B cell (primary cell): ENCODE measurements around the gene TNRC6C. TPM values are rescaled to one million over a fixed set of nuclear protein-coding genes. Genes with fewer than 3 reads are reported as not detected.

ENCODE experiments used
- ATAC-seq: fragments of 200-7000 bp; cut with Tn5 transposase; one replicate; pipeline ENCODE4 v1.10.0; 2021; ENCODE audit warnings: low read depth, mild to moderate bottlenecking, moderate number of reproducible peaks, moderate library complexity
- CTCF ChIA-PET: fragments of 350-600 bp; sonication (Branson Sonifier 250); formaldehyde crosslinking; loops from one replicate; lab custom pipeline; 2021; ENCODE audit warnings: antibody characterized with exemption, inconsistent platforms; lab: Charles Lee
- POLR2A ChIA-PET: fragments of 350-600 bp; sonication (Branson Sonifier 250); formaldehyde crosslinking; loops from one replicate; lab custom pipeline; 2021; ENCODE audit warnings: antibody characterized with exemption; lab: Charles Lee
- DNase-seq: peaks from one replicate; pipeline ENCODE4 v3.0.0; 2013
- H2AFZ ChIP-seq: 2 replicates; pipeline ENCODE4 v1.6.1; 2012; ENCODE audit warnings: mild to moderate bottlenecking, low read depth, low read length; ENCODE audit not compliant: insufficient read depth, poor library complexity, severe bottlenecking
- H3K27ac ChIP-seq, 2 donors: 1 replicate in 1 of 2; 2 replicates in 1 of 2; pipeline ENCODE4 v1.5.1; 2012 to 2013; ENCODE audit warnings: low read length in 2 of 2, mild to moderate bottlenecking in 2 of 2, moderate library complexity in 1 of 2
- H3K27me3 ChIP-seq, 4 experiments: fragments of 200-600 bp in 1 of 4; sonication (generic) in 1 of 4; replicated peaks in 1 of 4; 1 replicate in 2 of 4; 2 replicates in 2 of 4; pipeline versions ENCODE4 v1.6.1 to v1.7.0; 2013 to 2016; ENCODE audit warnings: low read length in 3 of 4, mild to moderate bottlenecking in 2 of 4, mixed read lengths in 1 of 4, moderate library complexity in 1 of 4; ENCODE audit not compliant: insufficient read depth in 4 of 4, control insufficient read depth in 3 of 4; ENCODE audit errors: control extremely low read depth in 1 of 4
- H3K36me3 ChIP-seq, 2 experiments: replicated peaks in 1 of 2; 1 replicate in 1 of 2; 2 replicates in 1 of 2; pipeline versions ENCODE4 v1.6.1 to v1.7.1; 2013; ENCODE audit warnings: low read length in 1 of 2; ENCODE audit not compliant: insufficient read depth in 2 of 2, control insufficient read depth in 1 of 2; ENCODE audit errors: control extremely low read depth in 1 of 2, extremely low read depth in 1 of 2
- H3K4me1 ChIP-seq, 2 donors: fragments of 200-600 bp in 1 of 2; sonication (generic) in 1 of 2; 1 replicate in 1 of 2; 2 replicates in 1 of 2; pipeline versions ENCODE4 v1.5.1 to v1.6.1; 2013 to 2017; ENCODE audit warnings: low read length in 2 of 2; ENCODE audit not compliant: control insufficient read depth in 2 of 2, insufficient read depth in 2 of 2
- H3K4me2 ChIP-seq: replicated peaks from 2 replicates; pipeline ENCODE3; 2012; ENCODE audit warnings: mild to moderate bottlenecking, low read depth, low read length; ENCODE audit not compliant: poor library complexity, severe bottlenecking
- H3K4me3 ChIP-seq, 5 experiments: fragments of 200-600 bp in 1 of 5; sonication (generic) in 1 of 5; 1 replicate in 3 of 5; 2 replicates in 2 of 5; pipeline versions ENCODE4 v1.5.1 to v1.7.0; 2011 to 2016; ENCODE audit warnings: low read length in 4 of 5, mild to moderate bottlenecking in 4 of 5, low read depth in 2 of 5, control low read depth in 1 of 5, moderate library complexity in 1 of 5; ENCODE audit not compliant: insufficient read depth in 1 of 5; ENCODE audit errors: control extremely low read depth in 1 of 5, extremely low read depth in 1 of 5
- H3K79me2 ChIP-seq: fragments of 200-600 bp; sonication (generic); one replicate; pipeline ENCODE4 v1.6.0; 2016; ENCODE audit warnings: low read length; ENCODE audit not compliant: control insufficient read depth, insufficient read depth
- H3K9ac ChIP-seq: fragments of 200-600 bp; sonication (generic); 2 replicates; pipeline ENCODE4 v1.6.1; 2017; ENCODE audit warnings: mild to moderate bottlenecking, low read length, moderate library complexity
- H3K9me3 ChIP-seq, 3 donors: one replicate each; pipeline versions ENCODE4 v1.6.1 to v1.7.1; 2013; ENCODE audit warnings: low read length in 2 of 3; ENCODE audit not compliant: control insufficient read depth in 2 of 3, insufficient read depth in 1 of 3; ENCODE audit errors: control extremely low read depth in 1 of 3
- H4K20me1 ChIP-seq: 2 replicates; pipeline ENCODE4 v1.6.0; 2012; ENCODE audit warnings: mild to moderate bottlenecking, low read length; ENCODE audit not compliant: insufficient read depth, control insufficient read depth, poor library complexity, severe bottlenecking
- H3K27ac Mint-ChIP-seq: one replicate; pipeline ENCODE4 v1.8.0; 2021; ENCODE audit warnings: mixed read lengths
- H3K27me3 Mint-ChIP-seq: one replicate; pipeline ENCODE4 v1.8.0; 2021; ENCODE audit warnings: mixed read lengths
- H3K4me1 Mint-ChIP-seq: one replicate; pipeline ENCODE4 v1.8.0; 2021; ENCODE audit warnings: mixed read lengths
- H3K4me3 Mint-ChIP-seq: one replicate; pipeline ENCODE4 v1.8.0; 2021; ENCODE audit warnings: mixed read lengths
- H3K9me3 Mint-ChIP-seq: one replicate; pipeline ENCODE4 v1.8.0; 2022; ENCODE audit warnings: mixed read lengths; ENCODE audit not compliant: insufficient read depth
- CTCF ChIP-seq: fragments of 200-600 bp; IDR thresholded peaks from one replicate; pipeline ENCODE4 v1.8.0; 2022; ENCODE audit warnings: antibody characterized with exemption, mild to moderate bottlenecking
- EZH2 ChIP-seq: IDR thresholded peaks from 2 replicates; pipeline ENCODE4 v1.6.1; 2012; ENCODE audit warnings: borderline replicate concordance, low read depth, mild to moderate bottlenecking, moderate library complexity, low read length; ENCODE audit not compliant: insufficient read depth, poor library complexity, severe bottlenecking
- WGBS: methylation state at CpG from one replicate; pipeline ENCODE4 v1.1.5; 2013; ENCODE audit warnings: missing lambda C conversion rate; ENCODE audit not compliant: insufficient coverage; 5-methylcytosine and 5-hydroxymethylcytosine counted together
- intact Hi-C: fragments of 100-400 bp; cut with micrococcal nuclease; formaldehyde crosslinking; loops from one replicate; pipeline ENCODE4 v1.10.0; 2022
- polyA plus RNA-seq: library from polyadenylated mRNA; depleted of rRNA; stranded (reverse); fragments of >200 nt; gene quantifications from 2 replicates; pipeline ENCODE4 v1.2.3, GENCODE V29; 2012
- total RNA-seq, 2 donors: library from RNA; stranded (reverse); fragments of 120-200 nt in 1 of 2; gene quantifications; 1 replicate in 1 of 2; 2 replicates in 1 of 2; pipeline versions ENCODE4 v1.2.3 to v1.2.4, GENCODE V29; 2013 to 2022

TNRC6C gene
- total and polyA plus RNA-seq, 2 donors (not counting 1 experiment from before 2014, with no cell fraction given): 3.9 to 63.8 TPM

GRCh38 chr17:78075011-78075410 lies 116.5 kb downstream of the TNRC6C start:
- TF ChIP-seq EZH2 (no peak), CTCF (no peak)
- CTCF ChIA-PET: no interaction called here
- Mint-ChIP-seq H3K4me1 (no peaks in the 10 kb centered on the region), H3K9me3 (no peaks in the 10 kb centered on the region), H3K27me3 (no peaks in the 10 kb centered on the region), H3K27ac (no peak overlapping the region), H3K4me3 (no peak overlapping the region)
- Histone ChIP-seq H3K36me3 (peaks cover 0 to 89% of the 10 kb centered on the region in 2 experiments), H4K20me1 (no peaks in the 10 kb centered on the region), H3K4me1 (no peaks in the 10 kb centered on the region), H3K4me2 (no peak overlapping the region), H3K27ac (no peak overlapping the region), H3K79me2 (no peaks in the 10 kb centered on the region), H2AFZ (no peak overlapping the region), H3K9ac (no peak overlapping the region), H3K4me3 (no peak overlapping the region), H3K9me3 (no peaks in the 10 kb centered on the region), H3K27me3 (no peaks in the 10 kb centered on the region)
- POLR2A ChIA-PET: no interaction called here
- intact Hi-C loops: no loop called here
- DNase-seq (no peak), ATAC-seq (no peak)
- 97% methylated on average over 5 of the region's 10 CpGs for WGBS

DNA sequence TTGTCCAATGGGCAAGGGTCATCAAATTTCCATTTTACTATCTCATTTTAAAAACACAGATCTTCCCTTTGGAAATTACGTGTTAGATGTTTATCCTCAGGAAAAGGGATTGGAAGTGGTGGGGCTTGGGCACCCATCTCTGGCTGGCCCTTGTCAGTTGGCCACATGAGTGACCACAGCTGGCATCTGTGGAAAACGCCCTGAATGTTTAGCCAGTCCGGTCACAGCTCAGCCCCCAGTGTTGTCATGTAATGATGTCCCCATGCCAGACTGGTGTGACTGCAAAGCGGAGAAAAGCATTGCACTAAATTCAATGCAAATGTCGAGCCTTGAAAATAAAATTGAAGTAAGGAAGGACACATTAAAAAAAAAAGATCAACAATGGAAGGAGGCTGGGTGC lies 117.0 kb downstream of the TNRC6C start:
- Histone ChIP-seq H3K9ac (no peak overlapping the region), H3K4me2 (no peak overlapping the region), H2AFZ (no peak overlapping the region), H3K4me3 (no peak overlapping the region), H3K9me3 (no peaks in the 10 kb centered on the region), H3K4me1 (no peaks in the 10 kb centered on the region), H3K27me3 (no peaks in the 10 kb centered on the region), H3K36me3 (peaks cover 0 to 86% of the 10 kb centered on the region in 2 experiments), H3K27ac (no peak overlapping the region), H4K20me1 (no peaks in the 10 kb centered on the region), H3K79me2 (no peaks in the 10 kb centered on the region)
- CTCF ChIA-PET: interaction anchor here (0.7 kb wide), 1 partner anchor 533 kb away, joined by 3 read pairs; no protein-coding TSS in a partner anchor
- POLR2A ChIA-PET: no interaction called here
- intact Hi-C loops: no loop called here
- Mint-ChIP-seq H3K27me3 (no peaks in the 10 kb centered on the region), H3K27ac (no peak overlapping the region), H3K4me3 (no peak overlapping the region), H3K4me1 (no peaks in the 10 kb centered on the region), H3K9me3 (no peaks in the 10 kb centered on the region)
- WGBS: 97% methylated on average over 2 of the region's 5 CpGs
- TF ChIP-seq CTCF (no peak), EZH2 (no peak)
- DNase-seq (no peak), ATAC-seq (no peak)
